T-helper 2 cell treated with Interferon-gamma antibody and Interleukin-4, amounts not matched to agents 5 μg/mL and 100 μg/mL, for 36 hours (primary cell): Measurements from ENCODE around the gene SCNN1B.
"Not testable (repeated sequence)": the region's sequence is repeated elsewhere in the genome, so short reads cannot be mapped to it uniquely, and the experiment has no call there.

Source experiments
- DNase-seq: peaks from one replicate; pipeline ENCODE4 v3.0.0; 2021; ENCODE audit warnings: low spot score
- H3K27ac Mint-ChIP-seq: one replicate; pipeline ENCODE4 v1.8.0; 2021; ENCODE audit warnings: mild to moderate bottlenecking, mixed read lengths
- H3K27me3 Mint-ChIP-seq: one replicate; pipeline ENCODE4 v1.8.0; 2021; ENCODE audit warnings: low read depth, mixed read lengths
- H3K36me3 Mint-ChIP-seq: one replicate; pipeline ENCODE4 v1.8.0; 2021; ENCODE audit warnings: low read depth, mixed read lengths
- H3K4me1 Mint-ChIP-seq: one replicate; pipeline ENCODE4 v1.8.0; 2021; ENCODE audit warnings: low read depth, mixed read lengths
- H3K4me3 Mint-ChIP-seq: one replicate; pipeline ENCODE4 v1.8.0; 2022; ENCODE audit warnings: mild to moderate bottlenecking, moderate library complexity, mixed read lengths
- H3K9me3 Mint-ChIP-seq: one replicate; pipeline ENCODE4 v1.8.0; 2021; ENCODE audit warnings: mixed read lengths

The SCNN1B gene

DNA sequence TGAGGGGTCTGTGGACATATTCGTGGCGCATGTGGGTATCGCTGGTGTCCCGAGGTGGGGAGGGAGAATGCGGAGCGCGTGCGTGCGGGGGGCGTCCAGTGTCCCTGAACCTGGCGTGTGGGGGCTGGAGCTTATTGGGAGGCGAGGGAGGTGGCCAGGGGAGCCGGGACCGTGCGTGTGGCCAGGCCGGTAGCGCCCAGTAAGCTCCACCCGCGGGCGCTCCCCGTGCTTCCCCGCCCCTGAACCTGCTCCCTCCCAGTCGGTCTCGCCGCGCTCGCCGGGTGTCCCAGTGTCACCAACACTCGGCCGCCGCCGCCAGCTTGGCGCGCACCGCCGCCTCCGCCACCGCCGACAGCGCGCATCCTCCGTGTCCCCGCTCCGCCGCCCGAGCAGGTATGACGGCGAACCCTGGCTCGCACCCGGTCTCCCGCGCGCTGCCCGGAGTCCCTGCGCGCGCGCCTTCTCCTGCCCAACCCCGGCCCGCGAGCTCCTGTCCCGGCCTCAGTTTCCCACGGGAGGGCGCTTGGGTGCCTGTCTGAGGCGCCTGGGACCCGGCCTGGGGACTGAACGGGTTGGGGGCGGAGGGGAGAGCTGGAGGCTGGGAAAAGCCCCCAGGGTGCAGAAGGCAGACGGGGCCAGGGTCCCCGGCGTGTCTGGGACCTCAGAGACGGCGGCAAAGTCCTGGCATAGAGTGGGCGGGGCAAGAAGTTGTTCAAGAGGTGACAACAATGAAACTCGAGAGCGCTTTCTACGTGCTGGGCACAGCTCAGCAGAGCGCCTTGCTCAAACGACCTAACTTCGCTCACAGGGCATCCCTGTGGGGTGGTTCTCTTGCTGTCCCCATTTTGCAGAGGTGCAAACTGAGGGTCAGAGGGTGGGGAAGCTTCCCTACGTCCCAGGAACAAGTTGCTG lies at the start of gene SCNN1B:
TSS of gene SCNN1B (plus strand) at position 258 of the 912 bp plus-strand sequence. CDS start 46,298 bp downstream, outside the sequence.
- H3K27me3 Mint-ChIP-seq, result peaks cover 37% of the 10 kb centered on the region
- peaks cover 6% of the 10 kb centered on the region for H3K4me1 Mint-ChIP-seq
- no peak within 1 kb of the TSS for H3K27ac Mint-ChIP-seq
- H3K4me3 Mint-ChIP-seq, result peak within 1 kb of the TSS; percentile 58
- DNase-seq, result no peak
- H3K9me3 Mint-ChIP-seq, result no peaks in the 10 kb centered on the region
- H3K36me3 Mint-ChIP-seq, result no peaks in the 10 kb centered on the region

DNA sequence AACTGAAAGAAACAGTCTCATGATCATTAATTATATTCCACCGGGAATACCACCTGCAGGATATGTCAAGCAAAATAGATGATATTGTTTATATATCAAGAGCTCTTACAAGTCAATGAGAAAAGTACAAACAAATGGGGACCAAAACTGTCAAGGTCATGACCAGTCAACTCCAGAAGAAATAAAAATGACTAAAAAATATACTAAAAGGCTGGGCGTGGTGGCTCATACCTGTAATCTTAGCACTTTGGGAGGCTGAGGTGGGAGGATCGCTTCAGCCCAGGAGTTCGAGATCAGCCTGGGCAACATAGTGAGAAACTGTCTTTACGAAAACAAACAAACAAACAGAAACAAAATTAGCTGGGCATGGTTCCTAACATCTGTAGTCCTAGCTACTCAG lies 49.8 kb upstream of the SCNN1B start:
- Mint-ChIP-seq H3K36me3 (no peaks in the 10 kb centered on the region), H3K27ac (no peak overlapping the region), H3K9me3 (no peaks in the 10 kb centered on the region), H3K27me3 (peaks cover under 1% of the 10 kb centered on the region), H3K4me3 (no peak overlapping the region), H3K4me1 (no peaks in the 10 kb centered on the region)
- peak; percentile 12 for DNase-seq

- not testable (repeated sequence) for H3K9me3 Mint-ChIP-seq, H3K27me3 Mint-ChIP-seq, DNase-seq, H3K36me3 Mint-ChIP-seq, H3K27ac Mint-ChIP-seq, H3K4me1 Mint-ChIP-seq, H3K4me3 Mint-ChIP-seq
Observed at GRCh38 chr16:23253650-23254049, 48.5 kb upstream of the SCNN1B start.

DNA sequence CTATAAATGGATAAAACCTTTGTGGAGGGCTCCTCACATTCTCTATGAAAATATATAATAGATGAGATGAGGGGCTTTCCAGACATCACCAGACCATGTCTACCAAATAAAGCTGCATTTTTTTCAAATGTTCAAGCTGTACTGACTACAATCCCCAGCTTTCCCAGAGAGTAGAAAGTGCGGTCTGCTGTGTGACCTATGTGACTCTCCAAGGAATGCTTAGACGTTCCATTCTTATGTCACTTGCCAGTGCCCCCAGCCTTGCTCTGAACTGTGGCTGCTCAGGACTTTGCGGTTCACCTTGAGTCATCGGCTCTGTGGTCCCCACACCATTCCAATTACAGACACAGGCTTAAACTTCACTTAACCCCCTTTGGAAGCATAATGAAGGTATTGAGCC lies 47.8 kb upstream of the SCNN1B start:
- Mint-ChIP-seq H3K9me3 (no peaks in the 10 kb centered on the region), H3K27me3 (peaks cover 3% of the 10 kb centered on the region), H3K36me3 (no peaks in the 10 kb centered on the region), H3K27ac (no peak overlapping the region), H3K4me3 (no peak overlapping the region), H3K4me1 (no peaks in the 10 kb centered on the region)
- DNase-seq, result peak; percentile 7

GRCh38 chr16:23255000-23255399 lies 47.1 kb upstream of the SCNN1B start:
- Mint-ChIP-seq H3K9me3 (no peaks in the 10 kb centered on the region), H3K36me3 (no peaks in the 10 kb centered on the region), H3K4me1 (no peaks in the 10 kb centered on the region), H3K27me3 (peaks cover 3% of the 10 kb centered on the region), H3K27ac (no peak overlapping the region), H3K4me3 (no peak overlapping the region)
- DNase-seq, result no peak

DNA sequence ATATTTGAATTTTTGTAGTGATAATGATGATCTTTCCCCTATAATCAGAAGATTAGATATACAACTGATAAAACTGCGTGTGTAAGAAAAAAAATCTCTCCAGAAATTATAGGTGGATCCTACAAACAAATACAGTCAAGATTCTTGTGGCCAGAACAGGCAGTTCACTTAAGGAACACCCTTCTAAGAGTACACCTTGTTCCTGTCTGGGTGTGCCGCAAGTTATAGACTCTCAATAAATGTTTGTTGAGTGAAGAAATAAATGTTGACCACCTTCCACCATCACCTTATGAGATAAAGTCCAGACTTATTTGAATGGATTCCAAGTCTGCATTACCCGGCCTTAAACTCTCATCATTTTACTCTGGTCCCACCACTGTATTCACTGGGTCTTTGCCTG lies 45.7 kb upstream of the SCNN1B start:
- Mint-ChIP-seq H3K27me3 (peaks cover 3% of the 10 kb centered on the region), H3K4me1 (no peaks in the 10 kb centered on the region), H3K27ac (no peak overlapping the region), H3K4me3 (no peak overlapping the region), H3K36me3 (no peaks in the 10 kb centered on the region), H3K9me3 (no peaks in the 10 kb centered on the region)
- no peak for DNase-seq

- Mint-ChIP-seq H3K27me3 (peaks cover 3% of the 10 kb centered on the region), H3K27ac (no peak overlapping the region), H3K4me1 (no peaks in the 10 kb centered on the region), H3K36me3 (no peaks in the 10 kb centered on the region), H3K4me3 (no peak overlapping the region), H3K9me3 (no peaks in the 10 kb centered on the region)
- no peak for DNase-seq
Observed at GRCh38 chr16:23257682-23258081, 44.4 kb upstream of the SCNN1B start.

- Mint-ChIP-seq H3K4me3 (no peak overlapping the region), H3K36me3 (no peaks in the 10 kb centered on the region), H3K27me3 (peaks cover 3% of the 10 kb centered on the region), H3K27ac (no peak overlapping the region), H3K4me1 (no peaks in the 10 kb centered on the region), H3K9me3 (no peaks in the 10 kb centered on the region)
- no peak for DNase-seq
Observed at GRCh38 chr16:23258919-23259237, 43.2 kb upstream of the SCNN1B start.

DNA sequence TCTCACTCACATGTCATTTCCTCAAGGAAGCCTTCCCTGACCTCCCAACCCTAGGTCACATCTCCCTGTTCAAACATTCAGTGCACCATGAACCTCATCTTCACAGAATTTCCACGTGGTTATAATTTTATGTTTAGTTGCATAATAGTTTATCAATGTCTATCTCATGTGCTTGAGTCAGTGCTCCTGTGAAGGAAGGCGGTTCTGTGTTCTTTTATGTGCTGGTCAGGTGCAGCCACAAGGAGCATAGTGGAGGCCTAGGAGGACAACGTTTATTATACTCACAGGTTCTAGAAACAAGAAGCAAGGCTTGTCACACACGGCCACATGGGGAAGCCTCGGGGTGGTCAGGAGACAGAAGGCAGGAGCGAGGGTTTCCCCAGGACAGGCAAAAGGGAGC lies 34.5 kb upstream of the SCNN1B start:
- Mint-ChIP-seq H3K4me1 (no peaks in the 10 kb centered on the region), H3K9me3 (no peaks in the 10 kb centered on the region), H3K36me3 (no peaks in the 10 kb centered on the region), H3K27ac (no peak overlapping the region), H3K27me3 (no peaks in the 10 kb centered on the region), H3K4me3 (no peak overlapping the region)
- DNase-seq, result no peak

- no peaks in the 10 kb centered on the region for H3K9me3 Mint-ChIP-seq
- H3K4me3 Mint-ChIP-seq, result no peak overlapping the region
- no peaks in the 10 kb centered on the region for H3K27me3 Mint-ChIP-seq
- no peak for DNase-seq
- no peak overlapping the region for H3K27ac Mint-ChIP-seq
- no peaks in the 10 kb centered on the region for H3K36me3 Mint-ChIP-seq
- no peaks in the 10 kb centered on the region for H3K4me1 Mint-ChIP-seq
Observed at GRCh38 chr16:23268561-23268960, 33.5 kb upstream of the SCNN1B start.

GRCh38 chr16:23269248-23269953 lies 32.7 kb upstream of the SCNN1B start:
- Mint-ChIP-seq H3K9me3 (no peaks in the 10 kb centered on the region), H3K27ac (no peak overlapping the region), H3K4me3 (no peak overlapping the region), H3K36me3 (no peaks in the 10 kb centered on the region), H3K27me3 (no peaks in the 10 kb centered on the region), H3K4me1 (no peaks in the 10 kb centered on the region)
- DNase-seq, result no peak

DNA sequence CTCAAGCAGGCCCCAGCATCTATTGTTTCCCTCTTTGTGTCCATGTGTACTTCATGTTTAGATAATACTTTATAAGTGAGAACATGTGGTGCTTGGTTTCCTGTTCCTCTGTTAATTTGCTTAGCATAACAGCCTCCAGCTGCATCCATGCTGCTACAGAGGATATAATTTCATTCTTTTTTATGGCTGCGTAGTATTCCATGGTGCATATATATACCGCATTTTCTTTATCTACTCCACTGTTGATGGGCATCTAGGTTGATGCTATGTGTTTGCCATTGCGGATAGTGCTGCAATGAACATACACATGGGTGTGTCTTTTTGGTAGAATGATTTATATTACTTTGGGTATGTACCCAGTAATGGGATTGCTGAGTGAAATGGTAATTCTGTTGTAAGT lies 31.4 kb upstream of the SCNN1B start:
- no peak overlapping the region for H3K4me3 Mint-ChIP-seq
- H3K9me3 Mint-ChIP-seq, result no peaks in the 10 kb centered on the region
- DNase-seq, result no peak

GRCh38 chr16:23274968-23275367 lies 27.1 kb upstream of the SCNN1B start:
- Mint-ChIP-seq H3K36me3 (no peaks in the 10 kb centered on the region), H3K27ac (no peak overlapping the region), H3K4me1 (no peaks in the 10 kb centered on the region), H3K27me3 (peaks cover 9% of the 10 kb centered on the region), H3K9me3 (no peaks in the 10 kb centered on the region), H3K4me3 (no peak overlapping the region)
- DNase-seq, result no peak

More for the DNA sequence above, 31.4 kb upstream of the SCNN1B start:
- Mint-ChIP-seq H3K27ac (no peak overlapping the region), H3K4me1 (no peaks in the 10 kb centered on the region), H3K27me3 (peaks cover 5% of the 10 kb centered on the region), H3K36me3 (no peaks in the 10 kb centered on the region)

DNA sequence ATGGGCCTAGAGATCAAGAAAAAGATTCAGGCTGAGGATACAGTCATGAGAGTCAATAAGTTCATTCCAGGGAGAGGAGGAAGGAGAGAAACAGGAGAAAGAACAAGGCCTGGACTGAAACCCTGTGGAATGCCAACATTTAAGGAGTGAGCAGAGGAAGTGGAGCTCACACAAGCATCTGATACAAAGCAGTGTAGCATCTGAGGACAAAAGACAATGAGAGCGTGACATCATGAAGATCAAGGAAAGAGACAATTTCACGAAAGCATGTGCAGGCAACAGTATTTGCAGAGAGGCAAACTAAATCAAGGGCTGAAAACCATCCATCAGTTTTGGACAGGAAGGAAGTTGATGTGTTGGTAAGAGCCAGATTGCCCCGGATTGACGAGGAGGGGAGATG lies 25.3 kb upstream of the SCNN1B start:
- H3K9me3 Mint-ChIP-seq, result no peaks in the 10 kb centered on the region
- H3K36me3 Mint-ChIP-seq, result no peaks in the 10 kb centered on the region
- no peak for DNase-seq
- no peak overlapping the region for H3K4me3 Mint-ChIP-seq
- no peak overlapping the region for H3K27ac Mint-ChIP-seq
- no peaks in the 10 kb centered on the region for H3K4me1 Mint-ChIP-seq
- peaks cover 9% of the 10 kb centered on the region for H3K27me3 Mint-ChIP-seq
